ENCODE measurements around the gene SLC45A2.
"Not testable (repeated sequence)": the region's sequence is repeated elsewhere in the genome, so short reads cannot be mapped to it uniquely, and the experiment has no call there.

The SLC45A2 gene

DNA sequence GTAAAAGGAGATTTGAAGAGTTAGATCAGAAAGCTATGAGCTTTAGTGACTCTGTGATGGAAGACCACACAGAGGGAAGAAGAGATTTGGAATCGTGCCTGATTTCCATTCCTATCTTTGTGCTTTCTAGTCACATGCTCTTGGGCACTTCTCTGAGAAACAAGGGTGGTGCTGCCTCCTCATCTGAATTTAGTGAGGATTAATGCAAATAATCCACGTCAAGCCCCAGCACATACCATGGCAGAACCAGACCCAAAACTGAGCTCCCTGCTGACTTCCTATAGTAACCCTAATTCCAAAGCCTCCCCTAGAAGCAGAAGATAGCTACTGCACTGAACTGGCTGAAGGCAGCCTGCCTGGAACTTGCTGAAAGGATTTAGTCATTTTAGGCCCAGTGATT is 17.7 kb downstream of the SLC45A2 start:
- no peak for DNase-seq (ENCODE audit: low read depth)

DNA sequence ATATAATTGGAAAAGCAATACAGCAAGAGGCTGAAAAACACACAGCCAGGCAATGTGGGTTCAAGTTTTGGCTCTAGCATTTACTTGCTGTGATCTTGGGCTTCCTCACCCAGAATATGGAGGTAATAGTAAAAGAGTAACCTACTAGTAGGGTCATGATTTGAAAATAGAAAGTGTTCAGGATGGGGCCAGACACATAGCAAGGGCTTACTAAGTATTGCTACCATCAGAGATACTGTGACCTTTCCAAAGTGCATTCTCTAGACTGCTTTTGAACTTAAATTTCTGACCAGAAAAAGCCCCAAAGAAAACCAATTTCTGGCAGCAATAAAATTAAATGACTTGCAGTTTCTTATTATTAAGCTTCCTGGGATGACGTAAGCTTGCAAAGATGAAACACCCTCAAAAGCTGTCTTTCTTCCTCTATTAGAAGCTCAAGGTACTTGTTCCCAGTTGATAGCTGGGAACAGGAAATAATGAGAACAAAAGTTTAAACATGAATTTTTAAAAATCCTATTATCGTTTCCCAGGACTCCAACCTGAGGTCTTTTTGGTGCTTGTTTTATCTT is 20.3 kb downstream of the SLC45A2 start:
- DNase-seq (ENCODE audit: low read depth), result no peak

DNA sequence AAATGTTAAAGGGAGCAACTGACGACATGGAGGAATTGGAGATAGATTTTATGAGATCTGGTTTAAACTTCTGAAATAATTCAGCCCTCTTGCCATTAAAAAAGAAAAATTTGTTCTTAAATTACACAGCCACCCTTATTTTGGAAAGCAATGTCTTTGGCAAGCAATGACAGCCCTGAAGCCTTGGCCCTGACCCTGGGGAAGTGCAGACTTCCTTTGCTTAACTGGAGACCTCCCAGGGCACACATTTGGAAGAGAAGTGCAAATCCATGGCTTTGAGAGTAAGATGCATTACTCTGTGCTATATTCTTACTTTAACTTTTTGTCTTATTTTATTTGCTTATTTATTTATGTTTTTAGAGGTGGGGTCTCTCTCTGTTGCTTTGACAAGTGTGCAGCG is 26.3 kb downstream of the SLC45A2 start:
- DNase-seq (ENCODE audit: low read depth), result no peak

DNA sequence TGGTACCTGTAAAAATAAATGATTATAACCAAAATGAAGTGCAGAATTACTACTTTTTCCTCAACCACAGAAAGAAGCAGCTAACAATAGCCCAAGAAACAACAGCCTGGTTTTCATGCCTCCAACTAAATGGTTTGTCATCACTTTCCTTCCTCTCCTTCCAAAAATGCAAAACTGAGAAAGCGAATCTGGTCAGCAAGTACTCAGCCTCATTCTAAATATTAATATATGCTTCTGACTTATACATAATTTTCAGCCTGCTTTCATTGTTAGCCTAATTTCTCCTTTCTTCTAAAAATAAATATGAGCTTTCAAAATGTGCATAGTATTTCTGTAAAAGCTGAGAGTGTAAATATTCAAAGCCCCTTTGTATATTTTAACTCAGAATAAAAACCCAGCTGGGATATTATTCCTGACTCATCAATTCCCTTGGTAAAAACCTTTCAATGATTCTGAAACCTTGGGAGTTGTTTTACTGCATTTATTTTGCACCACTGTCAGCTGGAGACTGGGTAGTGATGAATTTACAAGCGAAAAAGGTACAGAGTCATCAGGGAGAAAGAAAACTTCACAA is 26.8 kb downstream of the SLC45A2 start:
- no peak for DNase-seq (ENCODE audit: low read depth)

- not testable (repeated sequence) for DNase-seq (ENCODE audit: low read depth)
Measured at GRCh38 chr5:33952175-33952574, 32.3 kb downstream of the SLC45A2 start.

- DNase-seq (ENCODE audit: low read depth), result no peak
Measured at GRCh38 chr5:33944543-33945132, 39.9 kb downstream of the SLC45A2 start.

- no peak for DNase-seq (ENCODE audit: low read depth)
Measured at GRCh38 chr5:33941090-33941489, 43.4 kb downstream of the SLC45A2 start.

DNA sequence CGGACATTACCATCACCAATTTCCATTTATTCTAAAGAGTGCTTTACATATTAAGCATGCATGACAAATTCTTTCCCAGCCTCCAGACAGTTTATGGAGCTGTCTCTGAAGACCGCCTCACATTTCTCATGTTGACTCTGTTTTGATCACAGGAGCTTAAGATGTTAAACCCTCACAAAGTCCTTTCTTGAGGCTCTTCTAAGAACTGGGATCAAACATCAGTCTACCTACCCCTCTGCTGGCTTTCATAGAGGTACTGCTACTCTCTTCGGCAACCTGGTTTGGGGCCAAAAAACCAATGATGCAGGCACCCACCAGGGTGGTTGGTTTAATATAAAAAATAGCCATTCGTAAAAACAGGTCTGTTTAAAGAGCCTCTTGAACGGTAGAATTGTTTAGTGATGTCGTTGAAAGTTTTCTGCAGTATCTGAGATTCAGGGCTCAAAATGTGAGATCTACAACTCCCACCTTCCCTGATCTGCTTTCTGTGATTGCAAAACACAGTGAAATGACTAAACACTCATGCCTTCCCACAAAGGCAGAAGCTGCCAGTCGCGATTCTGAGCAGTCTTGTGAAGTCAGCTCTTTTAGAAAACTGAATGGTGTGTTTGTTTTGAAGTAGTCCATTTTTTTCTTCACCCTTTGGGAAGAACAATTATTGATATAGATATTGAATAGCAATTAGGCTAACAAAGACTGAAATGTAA is 44.8 kb downstream of the SLC45A2 start:
- no peak for DNase-seq (ENCODE audit: low read depth)

GRCh38 chr5:33938881-33939280 is 45.6 kb downstream of the SLC45A2 start:
- no peak for DNase-seq (ENCODE audit: low read depth)

GRCh38 chr5:33938507-33938796 is 46.0 kb downstream of the SLC45A2 start:
- DNase-seq (ENCODE audit: low read depth), result no peak

DNA sequence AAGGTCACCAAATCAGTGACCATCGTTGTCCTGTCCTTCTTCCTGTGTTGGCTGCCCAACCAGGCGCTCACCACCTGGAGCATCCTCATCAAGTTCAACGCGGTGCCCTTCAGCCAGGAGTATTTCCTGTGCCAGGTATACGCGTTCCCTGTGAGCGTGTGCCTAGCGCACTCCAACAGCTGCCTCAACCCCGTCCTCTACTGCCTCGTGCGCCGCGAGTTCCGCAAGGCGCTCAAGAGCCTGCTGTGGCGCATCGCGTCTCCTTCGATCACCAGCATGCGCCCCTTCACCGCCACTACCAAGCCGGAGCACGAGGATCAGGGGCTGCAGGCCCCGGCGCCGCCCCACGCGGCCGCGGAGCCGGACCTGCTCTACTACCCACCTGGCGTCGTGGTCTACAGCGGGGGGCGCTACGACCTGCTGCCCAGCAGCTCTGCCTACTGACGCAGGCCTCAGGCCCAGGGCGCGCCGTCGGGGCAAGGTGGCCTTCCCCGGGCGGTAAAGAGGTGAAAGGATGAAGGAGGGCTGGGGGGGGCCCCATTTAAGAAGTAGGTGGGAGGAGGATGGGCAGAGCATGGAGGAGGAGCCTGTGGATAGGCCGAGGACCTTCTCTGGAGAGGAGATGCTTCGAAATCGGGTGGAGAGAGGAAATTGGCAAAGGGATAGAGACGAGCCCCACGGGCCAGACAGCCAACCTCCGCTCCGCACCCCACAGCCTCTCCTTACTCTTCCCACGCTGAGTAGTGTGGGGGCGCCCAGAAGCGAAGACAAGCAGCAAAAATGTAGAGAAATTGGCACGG is 46.6 kb downstream of the SLC45A2 start:
- DNase-seq (ENCODE audit: low read depth), result no peak

DNA sequence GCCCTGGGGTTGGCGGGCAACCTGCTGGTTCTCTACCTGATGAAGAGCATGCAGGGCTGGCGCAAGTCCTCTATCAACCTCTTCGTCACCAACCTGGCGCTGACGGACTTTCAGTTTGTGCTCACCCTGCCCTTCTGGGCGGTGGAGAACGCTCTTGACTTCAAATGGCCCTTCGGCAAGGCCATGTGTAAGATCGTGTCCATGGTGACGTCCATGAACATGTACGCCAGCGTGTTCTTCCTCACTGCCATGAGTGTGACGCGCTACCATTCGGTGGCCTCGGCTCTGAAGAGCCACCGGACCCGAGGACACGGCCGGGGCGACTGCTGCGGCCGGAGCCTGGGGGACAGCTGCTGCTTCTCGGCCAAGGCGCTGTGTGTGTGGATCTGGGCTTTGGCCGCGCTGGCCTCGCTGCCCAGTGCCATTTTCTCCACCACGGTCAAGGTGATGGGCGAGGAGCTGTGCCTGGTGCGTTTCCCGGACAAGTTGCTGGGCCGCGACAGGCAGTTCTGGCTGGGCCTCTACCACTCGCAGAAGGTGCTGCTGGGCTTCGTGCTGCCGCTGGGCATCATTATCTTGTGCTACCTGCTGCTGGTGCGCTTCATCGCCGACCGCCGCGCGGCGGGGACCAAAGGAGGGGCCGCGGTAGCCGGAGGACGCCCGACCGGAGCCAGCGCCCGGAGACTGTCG is 47.3 kb downstream of the SLC45A2 start:
- DNase-seq (ENCODE audit: low read depth), result no peak

DNA sequence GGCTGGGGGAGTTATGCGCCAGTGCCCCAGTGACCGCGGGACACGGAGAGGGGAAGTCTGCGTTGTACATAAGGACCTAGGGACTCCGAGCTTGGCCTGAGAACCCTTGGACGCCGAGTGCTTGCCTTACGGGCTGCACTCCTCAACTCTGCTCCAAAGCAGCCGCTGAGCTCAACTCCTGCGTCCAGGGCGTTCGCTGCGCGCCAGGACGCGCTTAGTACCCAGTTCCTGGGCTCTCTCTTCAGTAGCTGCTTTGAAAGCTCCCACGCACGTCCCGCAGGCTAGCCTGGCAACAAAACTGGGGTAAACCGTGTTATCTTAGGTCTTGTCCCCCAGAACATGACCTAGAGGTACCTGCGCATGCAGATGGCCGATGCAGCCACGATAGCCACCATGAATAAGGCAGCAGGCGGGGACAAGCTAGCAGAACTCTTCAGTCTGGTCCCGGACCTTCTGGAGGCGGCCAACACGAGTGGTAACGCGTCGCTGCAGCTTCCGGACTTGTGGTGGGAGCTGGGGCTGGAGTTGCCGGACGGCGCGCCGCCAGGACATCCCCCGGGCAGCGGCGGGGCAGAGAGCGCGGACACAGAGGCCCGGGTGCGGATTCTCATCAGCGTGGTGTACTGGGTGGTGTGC is 48.0 kb downstream of the SLC45A2 start, which contains the start of gene RXFP3:
TSS of gene RXFP3 (plus strand) at position 6 of the 636 bp plus-strand sequence. CDS start at position 361, 355 bp downstream.
- no peak for DNase-seq (ENCODE audit: low read depth)

GRCh38 chr5:33936004-33936380 is 48.5 kb downstream of the SLC45A2 start:
- no peak for DNase-seq (ENCODE audit: low read depth)

GRCh38 chr5:33934176-33934575 is 50.3 kb downstream of the SLC45A2 start:
- peak; percentile 85 for DNase-seq (ENCODE audit: low read depth)

- no peak for DNase-seq (ENCODE audit: low read depth)
Measured at GRCh38 chr5:33933723-33934169, 50.7 kb downstream of the SLC45A2 start.

- no peak for DNase-seq (ENCODE audit: low read depth)
Measured at GRCh38 chr5:33931136-33931535, 53.4 kb downstream of the SLC45A2 start.

- no peak for DNase-seq (ENCODE audit: low read depth)
Measured at GRCh38 chr5:33929925-33930690, 54.4 kb downstream of the SLC45A2 start.

GRCh38 chr5:33928283-33928682 is 56.2 kb downstream of the SLC45A2 start:
- no peak for DNase-seq (ENCODE audit: low read depth)

DNA sequence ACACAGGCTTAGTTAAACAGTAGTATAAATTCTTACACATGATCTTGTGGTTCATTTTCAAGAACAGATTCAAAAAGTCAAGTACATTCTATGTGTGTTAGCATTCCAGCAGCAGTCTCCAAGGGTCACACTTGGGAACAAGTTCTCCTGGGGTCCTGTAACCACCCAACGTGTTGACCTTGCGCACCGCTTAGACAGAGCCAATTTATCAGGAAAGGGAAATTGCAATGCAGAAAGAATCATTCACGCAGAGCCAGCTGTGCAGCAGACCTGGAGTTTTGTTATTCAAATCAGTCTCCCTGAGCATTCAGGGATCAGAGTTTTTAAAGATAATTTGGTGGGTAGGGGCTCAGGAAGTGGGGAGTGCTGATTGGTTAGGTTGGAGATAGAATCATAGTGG is 56.8 kb downstream of the SLC45A2 start:
- no peak for DNase-seq (ENCODE audit: low read depth)

- DNase-seq (ENCODE audit: low read depth), result no peak
Measured at GRCh38 chr5:33925278-33925677, 59.2 kb downstream of the SLC45A2 start.

All from HS-27A (cell line).